GM21619 (cell line): ENCODE results near the gene MACROH2A1.

Experiments used
- ATAC-seq: cut with Tn5 transposase; IDR thresholded peaks from one replicate; pipeline ENCODE4 v1.9.1; 2021; ENCODE audit not compliant: unreplicated experiment

The MACROH2A1 gene

DNA sequence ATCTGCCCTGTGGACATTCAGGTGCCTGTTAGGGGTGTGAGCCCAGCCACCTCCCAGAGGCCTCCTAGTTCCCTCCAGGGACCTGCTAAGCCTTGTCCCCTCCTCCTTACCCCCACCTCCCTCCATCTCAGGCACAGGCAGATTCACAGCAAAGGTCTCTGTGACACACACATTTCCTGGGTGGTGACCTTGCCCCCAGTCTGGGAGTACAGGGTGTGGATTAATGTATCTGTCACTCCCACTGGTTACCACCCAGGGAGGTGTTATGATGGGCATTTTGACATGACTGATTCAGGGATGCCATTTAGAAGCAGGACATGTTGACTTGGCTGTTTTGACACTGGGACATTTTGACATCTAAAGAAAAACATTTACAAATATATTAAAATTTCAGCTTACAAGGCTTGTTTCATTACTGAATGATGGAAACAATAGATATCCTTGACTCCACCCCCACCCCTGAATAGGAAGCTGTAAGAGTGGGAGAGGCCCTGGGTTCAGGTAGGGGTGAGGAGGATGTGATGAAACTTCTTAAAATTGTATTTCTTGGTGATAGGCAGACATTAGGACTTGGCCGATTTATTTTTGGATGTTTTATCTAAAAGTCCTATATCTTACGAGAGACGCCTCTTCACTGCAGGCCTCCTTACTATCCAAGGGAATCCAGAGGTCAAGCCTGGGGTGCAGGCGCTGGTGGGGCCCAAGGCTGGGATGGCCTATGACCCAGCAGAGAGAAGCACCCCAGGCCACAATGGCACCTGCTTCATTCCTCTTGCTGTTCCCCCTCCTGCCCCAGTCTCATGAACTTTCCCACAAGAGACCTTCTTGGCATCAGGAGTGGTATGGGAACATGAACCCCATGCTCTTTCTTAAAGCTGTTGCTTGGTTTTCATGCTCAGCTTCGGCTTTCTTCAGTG is 101.9 kb downstream of the MACROH2A1 start:
- no peak for ATAC-seq

GRCh38 chr5:135295852-135296251 is 103.2 kb downstream of the MACROH2A1 start:
- no peak for ATAC-seq

DNA sequence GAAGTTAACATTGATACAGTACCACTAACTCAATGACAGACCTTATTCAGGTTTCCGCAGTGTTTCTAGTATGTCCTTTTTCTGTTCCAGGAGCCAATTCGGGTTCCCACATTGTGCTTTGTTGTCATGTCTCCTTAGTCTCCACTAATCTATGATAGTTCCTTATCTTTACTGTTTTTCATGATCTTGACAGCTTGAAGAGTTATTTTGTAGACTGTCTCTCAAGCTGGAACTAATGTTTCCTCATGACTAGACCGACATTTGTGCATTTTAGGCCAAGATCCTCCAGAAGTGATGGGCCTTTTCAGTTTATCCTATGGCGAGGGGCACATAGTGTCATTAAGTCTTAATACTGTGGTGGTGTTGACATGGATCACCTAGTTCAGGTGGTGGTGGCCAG is 104.2 kb downstream of the MACROH2A1 start:
- no peak for ATAC-seq

- no peak for ATAC-seq
Observed at GRCh38 chr5:135289651-135290050, 109.4 kb downstream of the MACROH2A1 start.

GRCh38 chr5:135287551-135287950 is 111.5 kb downstream of the MACROH2A1 start:
- no peak for ATAC-seq
